Measurements from ENCODE around the gene AXL. TPM values are rescaled to one million over a fixed set of nuclear protein-coding genes. Genes with fewer than 3 reads are reported as not detected.

The AXL gene
- total RNA-seq, 4 donors from 2014 or later, result 72.0 to 110 (median 88.5) TPM

DNA sequence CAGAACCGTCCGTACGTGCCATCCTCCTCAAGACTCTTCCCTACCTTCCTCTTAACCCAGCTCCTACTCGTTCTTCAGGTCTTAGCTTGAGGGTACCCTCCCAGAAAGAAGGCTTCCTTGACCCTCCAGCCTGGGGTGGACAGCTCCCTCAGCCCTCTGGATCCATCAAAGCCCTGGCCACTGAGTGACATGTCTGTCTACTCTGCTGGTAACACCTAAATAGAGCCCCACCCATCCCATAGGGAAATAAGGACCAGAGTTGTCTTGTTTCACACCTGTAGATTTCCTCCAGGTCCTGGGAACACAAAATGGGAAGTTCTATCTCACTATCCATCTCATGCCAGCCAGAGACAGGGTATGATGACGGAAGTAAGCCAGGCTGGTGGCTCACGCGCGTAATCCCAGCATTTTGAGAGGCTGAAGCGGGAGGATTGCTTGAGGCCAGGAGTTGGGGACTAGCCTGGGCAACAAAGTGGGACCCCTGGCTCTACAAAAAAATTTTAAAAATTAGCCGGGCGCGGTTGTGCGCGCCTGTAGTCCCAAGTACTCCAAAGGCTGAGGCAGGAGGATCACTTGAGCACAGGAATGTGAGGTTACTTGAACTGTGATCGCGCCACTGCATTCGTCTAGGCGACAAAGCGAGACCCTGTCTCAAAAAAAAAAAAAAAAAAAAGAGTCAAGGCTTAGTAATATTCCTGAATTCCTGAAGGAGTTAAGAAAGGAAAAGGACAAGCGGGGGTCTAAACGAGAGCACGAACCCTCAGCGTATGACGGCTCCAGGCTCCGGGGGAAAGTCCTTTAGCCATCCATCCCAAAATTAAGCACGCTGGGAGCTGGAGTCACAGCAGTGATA, 90.4 kb downstream of the AXL start:
- H3K27ac ChIP-seq, result peak overlapping the region; percentile 93 to 99 (median 96)
- WGBS, 2 donors, result 19% methylated on average over 26 of the region's 26 CpGs
- H3K27me3 ChIP-seq, result no peaks in the 10 kb centered on the region
- no peak for DNase-seq (ENCODE audit: low spot score in 2 of 2)
- peaks cover 0 to 50% (median 27%) of the 10 kb centered on the region in 4 donors for H3K4me1 ChIP-seq
- H3K9me3 ChIP-seq, result no peaks in the 10 kb centered on the region
- TF ChIP-seq POLR2A (IDR thresholded peaks at IDR 0.05) (no peak), EP300 (IDR thresholded peaks at IDR 0.05) (no peak)
- TF ChIP-seq, protein P1, sequence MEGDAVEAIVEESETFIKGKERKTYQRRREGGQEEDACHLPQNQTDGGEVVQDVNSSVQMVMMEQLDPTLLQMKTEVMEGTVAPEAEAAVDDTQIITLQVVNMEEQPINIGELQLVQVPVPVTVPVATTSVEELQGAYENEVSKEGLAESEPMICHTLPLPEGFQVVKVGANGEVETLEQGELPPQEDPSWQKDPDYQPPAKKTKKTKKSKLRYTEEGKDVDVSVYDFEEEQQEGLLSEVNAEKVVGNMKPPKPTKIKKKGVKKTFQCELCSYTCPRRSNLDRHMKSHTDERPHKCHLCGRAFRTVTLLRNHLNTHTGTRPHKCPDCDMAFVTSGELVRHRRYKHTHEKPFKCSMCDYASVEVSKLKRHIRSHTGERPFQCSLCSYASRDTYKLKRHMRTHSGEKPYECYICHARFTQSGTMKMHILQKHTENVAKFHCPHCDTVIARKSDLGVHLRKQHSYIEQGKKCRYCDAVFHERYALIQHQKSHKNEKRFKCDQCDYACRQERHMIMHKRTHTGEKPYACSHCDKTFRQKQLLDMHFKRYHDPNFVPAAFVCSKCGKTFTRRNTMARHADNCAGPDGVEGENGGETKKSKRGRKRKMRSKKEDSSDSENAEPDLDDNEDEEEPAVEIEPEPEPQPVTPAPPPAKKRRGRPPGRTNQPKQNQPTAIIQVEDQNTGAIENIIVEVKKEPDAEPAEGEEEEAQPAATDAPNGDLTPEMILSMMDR (IDR thresholded peaks at IDR 0.05), result no peak
- peaks cover 6 to 50% (median 23%) of the 10 kb centered on the region in 3 donors for H3K36me3 ChIP-seq
- peak overlapping the region; percentile 61 to 86 (median 74) for H3K4me3 ChIP-seq

DNA sequence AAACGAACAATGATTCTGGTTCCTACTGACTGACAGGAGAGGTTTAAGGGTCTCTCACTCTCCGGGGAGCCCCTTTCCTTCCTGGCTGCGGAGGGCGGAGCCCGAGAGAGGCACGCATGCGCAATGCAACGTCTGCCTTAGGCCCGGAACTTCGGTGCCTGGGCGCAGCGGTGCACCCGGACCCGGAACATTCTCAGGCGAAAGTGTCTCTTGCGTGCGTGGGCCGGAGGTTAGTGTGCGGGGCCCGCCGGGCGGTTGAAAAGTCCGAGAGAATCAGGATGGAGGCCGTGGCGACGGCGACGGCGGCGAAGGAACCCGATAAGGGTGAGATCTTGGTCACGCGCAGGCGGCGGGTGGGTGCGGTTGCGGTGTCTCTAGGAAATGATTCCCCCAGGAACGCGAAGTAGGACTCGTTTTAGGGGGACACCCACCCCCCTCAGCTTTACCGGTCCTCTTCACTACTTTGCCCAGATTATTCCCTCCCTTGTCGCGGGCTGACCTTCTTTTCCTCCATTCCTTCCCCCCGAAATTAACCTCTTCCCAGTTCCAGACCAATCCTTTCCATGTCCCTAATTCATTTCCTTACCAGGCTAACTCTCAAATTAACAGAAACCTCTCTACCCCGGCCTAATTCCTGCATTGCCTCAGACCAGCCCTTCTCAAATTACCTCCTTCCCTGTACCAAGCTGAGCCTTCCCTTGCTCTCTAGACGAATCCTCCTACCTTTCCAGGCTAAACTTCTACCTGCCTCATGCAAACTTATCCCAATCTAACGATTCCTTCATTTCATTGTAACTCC, 91.2 kb downstream of the AXL start, which contains the start of gene CCDC97:
Gene CCDC97 (plus strand): TSS at position 140 of the 799 bp plus-strand sequence. CDS start 139 bp downstream, at position 279.
- Histone ChIP-seq H3K9me3 (no peaks in the 10 kb centered on the region), H3K4me1 (peaks cover 0 to 47% (median 27%) of the 10 kb centered on the region in 4 donors), H3K4me3 (peak within 1 kb of the TSS; percentile 61 to 86 (median 74)), H3K27ac (peak within 1 kb of the TSS; percentile 93 to 99 (median 96)), H3K36me3 (peaks cover 3 to 42% (median 18%) of the 10 kb centered on the region in 3 donors), H3K27me3 (no peaks in the 10 kb centered on the region)
- 0% methylated on average over 37 to 47 of the region's 47 CpGs for WGBS, 2 donors
- DNase-seq (ENCODE audit: low spot score in 2 of 2), result peak; percentile 70 to 76
- peak; percentile 56 to 88 for TF ChIP-seq EP300 (IDR thresholded peaks at IDR 0.05)
- TF ChIP-seq, protein P1 (IDR thresholded peaks at IDR 0.05), result peak in 1 of 5 experiments; percentile 40
- TF ChIP-seq POLR2A (IDR thresholded peaks at IDR 0.05), result peak; percentile 34 to 67

DNA sequence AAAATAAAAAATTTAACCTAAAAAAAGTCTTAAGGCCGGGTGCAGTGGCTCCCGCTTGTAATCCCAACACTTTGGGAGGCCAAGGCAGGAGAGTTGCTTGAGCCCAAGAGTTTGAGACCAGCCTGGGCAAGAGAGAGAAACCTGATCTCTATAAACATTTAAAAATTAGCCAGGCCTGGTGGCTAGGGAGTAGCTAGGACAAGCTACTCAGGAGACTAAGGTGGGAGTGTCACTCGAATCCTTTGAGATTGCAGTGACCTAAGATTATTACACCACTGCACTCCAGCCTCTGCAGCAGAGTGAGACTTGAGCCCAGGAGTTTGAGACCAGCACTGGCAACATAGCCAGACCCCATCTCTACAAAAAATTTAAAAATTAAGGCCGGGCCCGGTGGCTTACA, 92.0 kb downstream of the AXL start:
- Histone ChIP-seq H3K27me3 (no peaks in the 10 kb centered on the region), H3K4me1 (peaks cover 0 to 47% (median 27%) of the 10 kb centered on the region in 4 donors), H3K36me3 (peaks cover 0 to 42% (median 10%) of the 10 kb centered on the region in 3 donors), H3K27ac (peak overlapping the region in 3 of 4 donors; percentile 93 to 99 (median 96)), H3K9me3 (no peaks in the 10 kb centered on the region), H3K4me3 (peak overlapping the region; percentile 61 to 86 (median 74))
- TF ChIP-seq POLR2A (IDR thresholded peaks at IDR 0.05), result no peak
- TF ChIP-seq, protein P1 (IDR thresholded peaks at IDR 0.05), result no peak
- no peak for TF ChIP-seq EP300 (IDR thresholded peaks at IDR 0.05)
- no peak for DNase-seq (ENCODE audit: low spot score in 2 of 2)
- 55 to 62% methylated on average over 5 of the region's 5 CpGs for WGBS, 2 donors

Small RNAs within 50 kb of the gene (small RNA-seq; reads per million reads assigned to genes)
- gene RN7SL34P, result not detected

Other genes with a start within 250 kb of the AXL start
- not detected for gene CYP2B6, start 227.9 kb upstream of the AXL start, total RNA-seq
- gene CYP2A13, start 130.8 kb upstream of the AXL start, total RNA-seq, result not detected
- gene CYP2F1, start 104.8 kb upstream of the AXL start, total RNA-seq, result not detected
- 1 to 10 TPM in 1 of 4 donors, under 1 TPM in 3; 0.42 to 1.4 (median 0.63) TPM for gene CYP2S1, start 26.0 kb upstream of the AXL start, total RNA-seq
- 100 to 1,000 TPM; 136 to 163 (median 146) TPM for gene HNRNPUL1, start 45.1 kb downstream of the AXL start, total RNA-seq
- 10 to 100 TPM; 12.9 to 21.3 (median 15.0) TPM for gene CCDC97, start 90.9 kb downstream of the AXL start, total RNA-seq
- gene TGFB1, start 134.7 kb downstream of the AXL start, total RNA-seq, result 10 to 100 TPM; 14.6 to 31.8 (median 23.9) TPM
- gene B9D2, start 144.9 kb downstream of the AXL start, total RNA-seq, result 1 to 10 TPM in 3 of 4 donors, under 1 TPM in 1; 0.87 to 8.2 (median 3.6) TPM
- gene TMEM91, start 157.3 kb downstream of the AXL start, total RNA-seq, result 10 to 100 TPM; 20.3 to 50.8 (median 31.5) TPM
- gene EXOSC5, start 178.1 kb downstream of the AXL start, total RNA-seq, result 10 to 100 TPM; 14.0 to 21.3 (median 19.8) TPM
- 10 to 100 TPM; 48.6 to 61.4 (median 54.2) TPM for gene BCKDHA, start 178.6 kb downstream of the AXL start, total RNA-seq
- 1 to 10 TPM; 3.8 to 9.0 (median 5.7) TPM for gene B3GNT8, start 208.2 kb downstream of the AXL start, total RNA-seq
- gene DMAC2, start 220.7 kb downstream of the AXL start, total RNA-seq, result 10 to 100 TPM; 28.8 to 38.7 (median 35.7) TPM
- not detected for gene ERICH4, start 223.9 kb downstream of the AXL start, total RNA-seq

All from tibial nerve (tissue), 4 donors.